Limb (tissue), 2 donors: ENCODE measurements around the gene GPR132.
"Not testable (repeated sequence)": the region's sequence is repeated elsewhere in the genome, so short reads cannot be mapped to it uniquely, and the experiment has no call there.

ENCODE experiments used
- DNase-seq, 2 donors: peaks; one replicate each; pipeline ENCODE4 v3.0.0-alpha.2; 2016; ENCODE audit errors: extremely low spot score in 2 of 2

Gene GPR132

GRCh38 chr14:105042813-105043212, 22.4 kb downstream of the GPR132 start:
- no peak for DNase-seq

DNA sequence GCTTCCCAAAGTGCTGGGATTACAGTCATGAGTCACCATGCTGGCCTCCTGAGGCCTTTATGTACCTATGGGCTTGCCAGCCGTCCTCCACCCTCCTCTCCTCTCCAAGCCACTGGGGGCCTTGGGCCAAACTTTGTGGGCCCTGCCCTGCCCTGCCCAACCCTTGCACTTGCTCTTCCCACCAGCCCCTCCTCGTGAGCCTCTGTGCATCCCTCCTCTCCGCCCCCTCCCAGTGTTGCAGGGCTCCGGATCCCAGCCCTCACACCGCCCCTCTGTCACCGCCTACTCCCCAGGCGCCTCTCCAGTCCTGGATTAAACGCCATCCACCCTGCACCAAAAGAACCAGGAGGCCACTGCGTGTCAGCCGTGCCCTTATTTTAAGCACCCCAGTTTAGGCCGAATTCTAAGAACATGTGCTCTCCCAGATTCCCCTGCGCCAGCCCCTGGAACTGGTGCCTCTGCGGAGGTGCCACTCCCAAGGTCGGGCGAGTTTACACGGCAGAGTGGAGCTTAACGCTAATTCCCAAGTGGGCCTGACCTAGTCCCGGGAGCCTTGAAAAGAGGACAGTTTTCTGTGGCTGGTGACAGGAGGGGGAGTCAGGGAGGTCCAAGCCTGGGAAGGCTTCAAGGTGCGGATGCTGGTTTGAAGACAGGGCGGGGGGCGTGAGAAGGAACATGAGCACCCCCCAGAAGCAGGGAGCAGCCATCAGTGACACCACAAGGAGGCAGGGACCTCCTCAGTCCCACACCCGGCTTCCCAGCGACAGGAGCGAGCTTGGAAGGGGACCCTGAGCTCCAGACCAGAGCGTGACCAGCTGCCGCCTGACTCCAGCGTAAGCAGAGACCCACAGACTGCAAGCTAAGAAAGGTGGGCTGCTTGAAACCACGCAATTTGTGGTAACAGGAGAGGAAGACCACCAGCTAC, 23.1 kb downstream of the GPR132 start:
- no peak for DNase-seq

- no peak for DNase-seq
Observed at GRCh38 chr14:105039458-105040205, 25.6 kb downstream of the GPR132 start.

- DNase-seq, result not testable (repeated sequence)
Observed at GRCh38 chr14:105035616-105036015, 29.6 kb downstream of the GPR132 start.

DNA sequence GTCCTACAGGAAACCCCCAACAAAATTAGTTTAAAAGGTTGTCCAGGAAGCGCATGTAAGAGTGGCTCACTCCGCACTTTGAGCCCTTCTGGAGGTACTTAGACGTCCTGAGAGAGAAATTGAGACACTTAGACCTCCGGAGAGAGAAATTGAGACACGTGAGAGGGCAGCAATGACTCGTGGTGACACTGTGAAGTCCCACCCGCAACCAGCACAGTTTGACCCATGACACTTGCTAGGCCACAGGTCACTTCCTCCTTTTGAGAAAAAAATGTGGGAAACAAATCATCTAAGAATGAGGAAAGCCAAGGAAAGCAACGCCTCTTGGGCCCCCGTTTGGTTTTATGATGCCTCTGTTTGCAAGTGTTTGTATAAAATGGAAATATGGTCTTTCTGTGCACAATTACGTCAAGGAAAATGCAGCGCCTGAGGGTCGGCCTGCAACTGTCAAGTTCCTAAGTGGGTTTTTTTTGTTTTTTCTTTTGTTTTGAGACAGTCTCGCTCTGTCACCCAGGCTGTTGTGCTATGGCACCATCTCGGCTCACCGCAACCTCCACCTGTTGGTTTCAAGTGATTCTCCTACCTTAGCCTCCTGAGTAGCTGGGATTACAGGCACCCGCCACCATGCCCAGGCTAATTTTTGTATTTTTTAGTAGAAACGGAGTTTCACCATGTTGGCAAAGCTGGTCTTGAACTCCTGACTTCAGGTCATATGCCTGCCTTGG, 30.8 kb downstream of the GPR132 start:
- DNase-seq, result no peak

DNA sequence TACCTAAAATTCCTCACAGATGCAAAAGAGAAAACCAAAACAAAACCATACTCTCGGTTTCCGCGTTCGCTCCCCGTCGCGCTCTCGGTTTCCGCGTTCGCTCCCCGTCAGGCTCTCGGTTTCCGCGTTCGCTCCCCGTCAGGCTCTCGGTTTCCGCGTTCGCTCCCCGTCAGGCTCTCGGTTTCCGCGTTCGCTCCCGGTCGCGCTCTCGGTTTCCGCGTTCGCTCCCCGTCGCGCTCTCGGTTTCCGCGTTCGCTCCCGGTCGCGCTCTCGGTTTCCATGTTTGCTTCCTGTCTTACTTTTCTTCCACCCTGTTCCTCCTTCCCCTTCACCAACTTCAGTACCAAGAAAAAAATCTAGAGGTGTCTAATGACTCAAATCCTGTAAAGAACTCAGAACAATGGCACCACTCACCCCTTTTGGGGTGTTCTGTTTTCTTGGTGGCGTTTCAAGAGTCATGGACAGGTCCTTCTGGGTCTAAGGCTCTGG, 31.8 kb downstream of the GPR132 start:
- DNase-seq, result not testable (repeated sequence)

DNA sequence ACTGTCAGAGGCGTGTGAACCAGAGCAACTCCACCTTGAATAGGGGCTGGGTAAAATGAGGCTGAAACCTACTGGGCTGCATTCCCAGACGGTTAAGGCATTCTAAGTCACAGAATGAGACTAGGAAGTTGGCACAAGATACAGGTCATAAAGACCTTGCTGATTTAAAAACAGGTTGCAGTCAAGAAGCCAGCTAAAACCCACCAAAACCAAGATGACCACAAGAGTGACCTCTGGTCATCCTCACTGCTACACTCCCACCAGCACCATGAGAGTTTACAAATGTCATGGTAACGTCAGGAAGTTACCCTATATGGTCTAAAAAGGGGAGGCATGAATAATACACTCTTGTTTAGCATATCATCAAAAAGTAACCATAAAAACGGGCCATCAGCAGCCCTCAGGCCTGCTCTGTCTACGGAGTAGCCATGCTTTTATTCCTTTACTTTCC, 32.8 kb downstream of the GPR132 start:
- DNase-seq, result not testable (repeated sequence)

DNA sequence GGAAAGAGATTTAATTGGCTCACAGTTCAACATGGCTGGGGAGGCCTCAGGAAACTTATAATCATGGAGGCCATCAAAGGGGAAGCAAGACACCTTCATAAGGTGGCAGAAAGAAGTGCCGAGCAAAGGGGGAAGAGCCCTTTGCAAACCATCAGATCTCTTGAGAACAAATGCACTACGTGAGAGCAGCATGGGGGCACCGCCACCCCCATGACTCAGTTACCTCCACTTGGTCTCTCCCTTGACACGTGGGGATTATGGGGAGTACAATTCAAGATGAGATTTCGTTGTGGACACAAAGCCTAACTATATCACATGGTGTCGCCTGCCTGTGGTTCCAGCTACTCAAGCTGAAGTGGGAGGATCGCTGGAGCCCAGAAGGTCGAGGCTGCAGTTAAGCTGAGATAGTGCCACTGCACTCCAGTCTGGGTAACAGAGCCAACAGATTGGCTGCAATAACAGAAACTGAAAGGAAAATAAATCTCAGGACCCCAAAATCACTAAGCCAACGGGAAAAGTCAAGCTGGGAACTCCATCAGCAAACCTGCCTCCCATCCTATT, 34.3 kb downstream of the GPR132 start:
- DNase-seq, result no peak

GRCh38 chr14:105030194-105030593, 35.0 kb downstream of the GPR132 start:
- DNase-seq, result no peak

DNA sequence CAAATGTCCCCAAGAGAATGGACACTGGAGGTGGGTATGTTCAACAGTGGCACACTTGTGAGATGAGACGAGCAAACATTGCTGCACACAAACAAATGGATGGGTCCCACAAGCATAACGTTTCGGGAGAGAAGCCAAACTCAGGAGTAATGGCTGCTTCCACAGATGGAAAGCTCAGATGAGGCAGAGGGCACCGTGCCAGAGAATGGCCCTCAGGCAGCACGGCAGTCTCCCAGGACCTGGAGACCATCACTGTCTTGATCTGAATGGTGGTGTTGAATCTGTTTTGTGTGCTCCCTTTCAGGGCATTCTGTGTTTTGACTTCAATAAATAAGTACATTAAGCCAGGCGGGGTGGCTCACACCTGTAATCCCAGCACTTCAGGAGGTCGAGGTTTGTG, 35.8 kb downstream of the GPR132 start:
- DNase-seq, result no peak

GRCh38 chr14:105028251-105028927, 36.8 kb downstream of the GPR132 start:
- no peak for DNase-seq

DNA sequence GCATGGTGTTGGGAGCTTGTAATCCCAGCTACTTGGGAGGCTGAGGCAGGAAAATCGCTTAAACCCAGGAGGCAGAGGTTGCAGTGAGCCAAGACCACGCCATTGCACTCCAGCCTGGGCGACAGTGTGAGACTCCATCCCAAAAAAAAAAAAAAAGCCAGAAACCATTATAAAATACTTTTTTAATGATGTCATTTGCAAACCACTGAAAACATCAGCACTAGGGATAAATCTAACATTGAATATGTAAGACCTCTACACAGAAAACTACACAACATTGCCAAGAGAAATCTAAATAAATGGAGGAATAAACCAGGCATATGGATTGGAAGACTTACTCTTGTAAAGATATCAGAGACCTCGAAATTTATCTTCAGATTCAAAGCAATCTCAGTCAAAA, 37.5 kb downstream of the GPR132 start:
- not testable (repeated sequence) for DNase-seq

DNA sequence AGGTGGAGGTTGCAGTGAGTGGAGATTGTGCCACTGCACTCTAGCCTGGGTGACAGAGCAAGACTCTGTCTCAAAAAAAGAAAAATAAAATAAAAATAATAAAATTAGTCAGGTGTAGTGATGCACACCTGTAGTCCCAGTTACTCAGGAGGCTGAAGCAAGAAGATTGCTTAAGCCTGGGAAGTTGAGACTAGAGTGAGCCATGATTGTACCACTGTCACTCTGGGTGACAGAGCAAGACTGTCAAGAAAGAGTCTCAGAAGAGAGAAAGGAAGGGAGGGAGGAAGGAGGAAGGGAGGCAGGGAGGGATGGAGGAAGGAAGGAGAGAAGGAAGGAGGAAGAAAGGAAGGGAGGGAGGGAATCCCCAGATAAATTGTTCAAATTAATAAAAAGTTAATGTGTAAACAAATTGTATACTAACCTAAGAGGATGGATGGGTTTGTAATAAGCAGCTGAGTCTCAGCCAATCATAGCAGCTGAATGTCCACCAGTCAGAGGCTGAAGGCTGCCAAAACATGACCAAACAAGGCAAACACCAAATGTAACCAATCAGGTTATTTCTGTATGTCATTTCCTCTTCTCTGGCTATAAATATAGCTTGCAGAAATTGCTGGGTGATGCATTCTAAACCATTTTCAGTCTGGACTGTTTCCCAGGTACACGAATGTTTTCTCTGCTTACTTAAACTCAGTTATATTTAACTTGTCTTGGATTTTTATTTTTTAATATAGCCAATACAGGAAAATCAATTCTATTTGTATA, 38.2 kb downstream of the GPR132 start:
- DNase-seq, result peak in 1 of 2 donors; percentile 30

DNA sequence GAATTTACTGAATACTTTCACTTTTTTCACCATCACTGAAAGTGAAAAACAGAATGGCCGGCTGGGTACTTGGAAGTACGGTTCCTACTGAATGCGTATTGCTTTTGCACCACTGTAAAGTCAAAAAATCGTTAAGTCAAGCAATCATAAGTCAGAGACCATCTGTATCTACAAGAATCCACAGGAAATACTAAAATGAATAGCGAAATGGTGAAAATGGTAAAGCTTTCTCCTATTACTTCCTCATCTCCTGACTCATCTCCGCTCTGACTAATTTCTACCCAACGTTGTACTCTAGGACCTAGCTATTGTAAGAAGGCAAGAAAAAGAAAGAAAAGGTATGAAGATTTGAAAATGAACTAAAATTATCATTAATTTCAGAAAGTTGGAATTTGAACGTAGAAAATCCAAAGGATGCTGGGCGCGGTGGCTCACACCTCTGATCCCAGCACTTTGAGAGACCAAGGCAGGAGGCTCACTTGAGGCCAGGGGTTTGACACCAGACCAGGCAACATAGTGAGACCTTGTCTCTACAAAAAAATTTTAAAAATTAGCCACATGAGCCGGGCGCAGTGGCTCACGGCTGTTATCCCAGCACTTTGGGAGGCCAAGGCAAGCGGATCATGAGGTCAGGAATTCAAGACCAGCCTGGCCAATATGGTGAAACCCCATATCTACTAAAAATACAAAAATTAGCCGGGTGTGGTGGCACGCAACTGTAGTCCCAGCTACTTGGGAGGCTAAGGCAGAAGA, 39.0 kb downstream of the GPR132 start:
- DNase-seq, result no peak

DNA sequence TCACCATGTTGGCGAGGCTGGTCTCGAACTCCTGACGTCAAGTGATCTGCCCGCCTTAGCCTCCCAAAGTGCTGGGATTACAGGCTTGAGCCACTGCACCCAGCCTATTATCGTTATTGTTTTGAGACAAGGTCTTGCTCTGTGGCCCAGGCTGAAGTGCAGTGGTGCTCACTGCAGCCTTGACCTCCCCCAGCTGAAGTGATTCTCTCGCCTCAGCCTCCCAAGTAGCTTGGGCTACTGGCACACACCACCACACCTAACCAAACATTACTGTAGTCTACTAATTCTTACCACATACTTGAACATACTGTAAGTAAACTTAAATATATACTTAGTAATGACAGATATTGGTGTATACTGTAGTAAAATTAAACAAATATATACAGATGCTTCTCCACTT, 39.8 kb downstream of the GPR132 start:
- no peak for DNase-seq

DNA sequence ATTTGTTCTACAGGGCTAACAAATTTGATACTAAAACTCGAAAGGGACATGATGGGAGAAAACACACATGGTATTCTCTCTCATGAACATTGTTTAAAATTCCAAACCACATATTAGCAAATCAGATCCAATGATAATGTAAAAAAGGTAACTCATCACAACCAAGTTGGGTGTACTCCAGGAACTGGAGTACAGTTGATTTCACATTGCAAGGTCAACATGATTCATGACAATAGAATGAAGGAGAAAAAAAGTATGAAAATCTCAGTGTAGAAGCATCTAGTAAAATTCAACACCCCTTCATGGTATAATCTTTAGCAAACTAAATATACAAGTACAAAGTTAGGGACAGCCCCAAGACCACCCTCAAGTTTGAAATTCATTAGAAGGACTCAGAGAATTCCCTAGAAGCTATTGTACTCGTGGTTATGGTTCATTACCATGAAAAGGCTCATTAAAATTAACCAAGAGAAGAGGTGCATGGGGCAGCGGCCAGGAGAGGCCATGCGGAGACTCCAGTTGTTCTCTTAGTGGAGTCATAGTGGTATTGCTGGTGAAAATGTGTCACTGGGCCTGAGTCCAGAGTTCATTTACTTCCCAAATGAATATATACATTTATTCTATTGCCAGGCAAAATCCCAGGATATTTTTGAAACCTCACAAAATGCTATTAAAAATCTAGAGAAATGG, 41.3 kb downstream of the GPR132 start:
- no peak for DNase-seq

DNA sequence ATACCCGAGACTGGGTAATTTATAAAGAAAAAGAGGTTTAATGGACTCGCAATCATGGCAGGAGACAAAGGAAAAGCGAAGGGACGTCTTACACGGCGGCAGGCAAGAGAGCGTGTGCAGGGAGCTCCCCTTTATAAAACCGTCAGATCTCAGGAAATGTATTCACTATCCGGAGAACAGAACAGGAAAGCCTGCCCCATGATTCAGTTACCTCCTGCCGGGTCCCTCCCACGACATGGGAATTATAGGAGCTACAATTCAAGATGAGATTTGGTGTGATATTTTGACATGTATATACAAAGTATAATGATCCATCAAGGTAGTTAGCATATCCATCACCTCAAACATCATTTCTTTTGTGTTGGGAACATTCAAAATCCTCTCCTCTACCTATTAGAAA, 42.1 kb downstream of the GPR132 start:
- DNase-seq, result no peak

- no peak for DNase-seq
Observed at GRCh38 chr14:105022276-105022670, 43.0 kb downstream of the GPR132 start.
